ENCODE measurements around the gene TFIP11.

Gene TFIP11

GRCh38 chr22:26513838-26514237 lies 1.6 kb upstream of the TFIP11 start:
- Histone ChIP-seq H3K36me3 (replicated peaks) (peaks cover 22% of the 10 kb centered on the region), H3K4me3 (peak overlapping the region; percentile 97), H3K27me3 (ENCODE audit: low read depth) (no peaks in the 10 kb centered on the region), H3K4me1 (peaks cover 16% of the 10 kb centered on the region), H3K9me3 (no peaks in the 10 kb centered on the region)
- no peak for DNase-seq (ENCODE audit: low spot score in 2 of 2)
- in situ Hi-C loops (cut with MboI; ENCODE audit: low sequenced_read_pairs): no loop called here

DNA sequence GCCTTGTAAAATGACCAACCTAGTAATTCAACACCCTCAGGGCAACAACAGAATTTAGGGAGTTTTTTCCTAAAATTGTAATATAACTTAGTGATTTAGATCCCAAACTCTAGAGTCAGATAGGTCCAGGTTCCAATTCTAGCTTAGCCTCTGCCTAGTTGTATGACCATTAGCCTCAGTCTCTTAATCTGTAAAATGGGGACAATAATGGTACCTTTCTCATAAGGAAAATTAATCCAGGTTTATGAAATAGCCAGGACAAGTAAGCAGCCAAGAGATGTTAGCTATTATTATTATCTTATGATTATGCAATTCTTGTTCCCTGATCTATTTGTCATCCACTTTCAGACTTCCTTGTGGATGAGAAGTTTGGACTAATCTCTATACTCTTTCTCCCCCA lies 4.1 kb downstream of the TFIP11 start:
- Histone ChIP-seq H3K4me3 (no peak overlapping the region), H3K36me3 (replicated peaks) (peaks cover 67% of the 10 kb centered on the region), H3K9me3 (no peaks in the 10 kb centered on the region), H3K4me1 (peaks cover 11% of the 10 kb centered on the region), H3K27me3 (ENCODE audit: low read depth) (no peaks in the 10 kb centered on the region)
- DNase-seq (ENCODE audit: low spot score in 2 of 2): no peak
- in situ Hi-C loops (cut with MboI; ENCODE audit: low sequenced_read_pairs): no loop called here

DNA sequence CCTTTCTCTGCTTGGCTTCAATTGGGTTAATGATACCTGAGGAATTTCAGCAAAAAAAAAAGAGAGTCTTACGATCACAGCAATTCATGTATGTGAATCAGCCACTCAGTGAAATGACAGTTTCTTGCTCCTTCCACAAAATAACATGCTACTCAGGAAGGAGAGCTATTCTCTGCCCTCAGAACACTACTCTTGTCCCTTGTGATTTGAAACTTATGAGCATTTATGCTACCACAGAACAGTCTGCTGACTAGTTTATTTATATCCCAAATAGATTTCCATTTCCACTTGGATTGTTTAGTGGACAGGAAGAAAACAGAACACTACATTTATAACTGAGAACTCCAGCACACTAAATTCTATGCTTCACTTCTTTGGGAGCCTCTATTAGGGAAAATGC lies 8.5 kb downstream of the TFIP11 start:
- in situ Hi-C loops (cut with MboI; ENCODE audit: low sequenced_read_pairs): no loop called here
- no peak overlapping the region for H3K4me3 ChIP-seq
- peaks cover 74% of the 10 kb centered on the region for H3K36me3 ChIP-seq (replicated peaks)
- no peak for DNase-seq (ENCODE audit: low spot score in 2 of 2)
- H3K27me3 ChIP-seq (ENCODE audit: low read depth): no peaks in the 10 kb centered on the region
- no peaks in the 10 kb centered on the region for H3K4me1 ChIP-seq
- H3K9me3 ChIP-seq: no peaks in the 10 kb centered on the region

DNA sequence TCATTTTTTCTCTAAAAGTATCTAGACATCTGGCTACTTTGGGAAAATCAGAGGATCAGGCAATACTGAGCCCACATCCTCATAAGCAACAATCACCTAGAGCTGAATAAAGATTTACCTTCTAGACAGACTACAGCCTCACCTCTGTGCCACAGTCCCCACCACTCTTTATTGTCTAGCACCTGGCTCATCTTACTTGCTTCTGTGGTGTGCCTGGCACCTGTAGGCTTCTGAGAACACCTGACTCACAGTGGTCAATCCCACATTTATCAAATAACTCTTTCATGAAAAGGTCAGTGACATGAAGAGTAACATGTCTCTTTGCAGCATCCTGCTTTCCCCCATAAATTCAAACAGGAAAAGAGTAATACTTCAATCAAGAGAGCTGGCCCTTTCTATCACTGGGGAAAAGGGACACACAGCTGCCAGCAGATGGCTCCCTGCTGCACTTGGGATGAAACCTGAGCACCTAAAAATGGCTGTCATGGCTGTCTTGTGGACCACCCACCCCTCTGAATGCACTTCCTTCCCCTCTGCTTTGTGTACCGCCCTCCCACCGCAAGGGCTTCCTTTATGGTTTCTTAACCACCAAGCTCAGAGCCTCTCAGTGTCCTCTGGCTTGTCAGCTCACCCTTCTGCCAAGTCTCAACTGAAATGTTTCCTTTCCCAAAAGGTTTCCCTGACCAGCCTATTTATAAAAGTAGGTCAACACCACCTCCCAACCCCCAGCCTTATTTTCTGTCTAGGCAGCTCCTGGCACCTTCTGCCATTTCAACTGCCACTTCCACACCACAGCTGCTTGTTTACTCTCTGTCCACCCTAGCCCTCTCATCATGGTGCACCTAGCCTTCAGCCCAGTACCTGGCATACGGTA lies 9.3 kb downstream of the TFIP11 start:
- Histone ChIP-seq H3K27me3 (ENCODE audit: low read depth) (no peaks in the 10 kb centered on the region), H3K36me3 (replicated peaks) (peaks cover 74% of the 10 kb centered on the region), H3K9me3 (no peaks in the 10 kb centered on the region), H3K4me3 (no peak overlapping the region), H3K4me1 (no peaks in the 10 kb centered on the region)
- DNase-seq (ENCODE audit: low spot score in 2 of 2): peak in 1 of 2 experiments; percentile 53
- in situ Hi-C loops (cut with MboI; ENCODE audit: low sequenced_read_pairs): no loop called here

GRCh38 chr22:26501996-26502395 lies 10.3 kb downstream of the TFIP11 start:
- DNase-seq (ENCODE audit: low spot score in 2 of 2): no peak
- in situ Hi-C loops (cut with MboI; ENCODE audit: low sequenced_read_pairs): no loop called here
- peaks cover 74% of the 10 kb centered on the region for H3K36me3 ChIP-seq (replicated peaks)

GRCh38 chr22:26499188-26499703 lies 13.0 kb downstream of the TFIP11 start:
- Histone ChIP-seq H3K27me3 (ENCODE audit: low read depth) (no peaks in the 10 kb centered on the region), H3K36me3 (replicated peaks) (peaks cover 72% of the 10 kb centered on the region), H3K4me3 (no peak overlapping the region), H3K4me1 (no peaks in the 10 kb centered on the region), H3K9me3 (no peaks in the 10 kb centered on the region)
- in situ Hi-C loops (cut with MboI; ENCODE audit: low sequenced_read_pairs): no loop called here
- no peak for DNase-seq (ENCODE audit: low spot score in 2 of 2)

More at GRCh38 chr22:26501996-26502395, 10.3 kb downstream of the TFIP11 start:
- Histone ChIP-seq H3K4me1 (no peaks in the 10 kb centered on the region), H3K9me3 (no peaks in the 10 kb centered on the region), H3K27me3 (ENCODE audit: low read depth) (no peaks in the 10 kb centered on the region), H3K4me3 (no peak overlapping the region)

- DNase-seq (ENCODE audit: low spot score in 2 of 2): no peak
- in situ Hi-C loops (cut with MboI; ENCODE audit: low sequenced_read_pairs): no loop called here
- no peak overlapping the region for H3K4me3 ChIP-seq
- no peaks in the 10 kb centered on the region for H3K27me3 ChIP-seq (ENCODE audit: low read depth)
- H3K9me3 ChIP-seq: no peaks in the 10 kb centered on the region
- peaks cover 76% of the 10 kb centered on the region for H3K36me3 ChIP-seq (replicated peaks)
- H3K4me1 ChIP-seq: no peaks in the 10 kb centered on the region
Observed at GRCh38 chr22:26496456-26496855, 15.8 kb downstream of the TFIP11 start.

DNA sequence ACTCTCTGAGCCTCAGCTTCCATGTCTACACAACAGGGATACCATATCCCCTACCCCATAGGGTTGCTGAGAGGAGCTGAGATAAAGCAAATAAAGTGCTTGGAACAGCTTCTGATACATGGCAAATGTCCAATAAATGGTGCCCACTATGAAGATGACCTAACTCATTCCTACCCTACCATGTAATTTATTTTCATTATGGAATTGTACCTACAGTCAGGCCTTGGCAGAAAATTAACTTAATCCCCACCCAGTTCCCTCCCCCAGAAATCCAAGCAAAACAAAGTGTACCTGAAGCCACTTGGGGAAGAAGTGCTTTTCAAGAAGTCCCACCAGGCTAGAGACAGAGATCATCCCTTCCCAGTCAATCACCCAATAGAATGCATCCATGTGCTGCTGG lies 17.8 kb downstream of the TFIP11 start:
- no peaks in the 10 kb centered on the region for H3K9me3 ChIP-seq
- no peak for DNase-seq (ENCODE audit: low spot score in 2 of 2)
- no peaks in the 10 kb centered on the region for H3K4me1 ChIP-seq
- H3K27me3 ChIP-seq (ENCODE audit: low read depth): no peaks in the 10 kb centered on the region
- in situ Hi-C loops (cut with MboI; ENCODE audit: low sequenced_read_pairs): no loop called here
- peaks cover 81% of the 10 kb centered on the region for H3K36me3 ChIP-seq (replicated peaks)
- no peak overlapping the region for H3K4me3 ChIP-seq

- H3K4me3 ChIP-seq: no peak overlapping the region
- no peaks in the 10 kb centered on the region for H3K27me3 ChIP-seq (ENCODE audit: low read depth)
- peaks cover 81% of the 10 kb centered on the region for H3K36me3 ChIP-seq (replicated peaks)
- in situ Hi-C loops (cut with MboI; ENCODE audit: low sequenced_read_pairs): no loop called here
- no peak for DNase-seq (ENCODE audit: low spot score in 2 of 2)
- H3K4me1 ChIP-seq: no peaks in the 10 kb centered on the region
- H3K9me3 ChIP-seq: no peaks in the 10 kb centered on the region
Observed at GRCh38 chr22:26492220-26492619, 20.1 kb downstream of the TFIP11 start.

DNA sequence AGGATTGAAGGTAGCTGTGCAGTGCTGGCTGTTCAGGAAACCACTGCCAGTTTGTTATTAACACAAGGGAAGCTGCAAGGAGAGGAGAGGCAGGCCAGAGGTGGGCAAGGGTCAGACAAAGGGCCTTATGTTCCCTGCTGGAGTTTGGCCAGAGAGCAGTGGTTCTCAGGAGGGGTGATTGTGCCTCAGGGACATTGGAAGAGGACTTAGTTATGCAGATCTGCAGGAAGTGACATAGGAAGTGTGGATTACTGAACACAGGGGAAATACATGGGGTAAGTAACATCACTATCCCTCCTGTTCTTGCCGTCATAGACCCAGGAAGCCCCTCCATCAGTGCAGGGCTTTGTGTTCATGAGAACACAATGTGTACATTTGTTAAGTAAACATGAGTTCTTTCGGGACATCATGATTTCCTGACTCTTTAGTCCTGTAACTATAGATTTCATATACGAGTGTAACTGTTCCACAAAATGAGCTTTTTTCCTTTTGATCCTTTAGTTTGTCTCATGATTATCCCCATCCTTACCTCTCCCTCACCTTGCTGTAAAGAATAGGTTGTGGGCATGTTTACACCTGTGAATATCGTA lies 22.7 kb downstream of the TFIP11 start:
- H3K36me3 ChIP-seq (replicated peaks): peaks cover 64% of the 10 kb centered on the region
- H3K27me3 ChIP-seq (ENCODE audit: low read depth): no peaks in the 10 kb centered on the region
- peaks cover 7% of the 10 kb centered on the region for H3K4me1 ChIP-seq
- no peak for DNase-seq (ENCODE audit: low spot score in 2 of 2)
- in situ Hi-C loops (cut with MboI; ENCODE audit: low sequenced_read_pairs): no loop called here
- H3K9me3 ChIP-seq: no peaks in the 10 kb centered on the region
- H3K4me3 ChIP-seq: no peak overlapping the region

DNA sequence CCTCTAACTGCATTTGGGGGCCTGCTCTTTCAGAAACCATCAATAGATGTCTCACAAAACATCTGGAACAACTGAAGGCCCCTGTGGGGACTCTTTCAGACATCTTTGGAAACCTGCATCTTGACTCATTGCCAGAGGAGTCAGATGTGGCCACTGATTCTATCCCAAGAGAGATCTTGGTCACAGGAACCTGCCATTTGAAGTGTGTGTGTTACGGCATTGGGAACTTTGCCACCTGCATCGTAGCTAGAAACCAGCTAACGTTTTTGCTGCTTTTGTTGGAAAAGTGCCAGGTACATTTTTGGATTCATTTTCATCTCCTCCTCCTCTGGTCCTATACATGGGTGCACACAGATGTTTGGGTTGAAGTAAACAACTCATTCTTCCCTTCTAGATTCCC lies 24.3 kb downstream of the TFIP11 start:
- peaks cover 54% of the 10 kb centered on the region for H3K36me3 ChIP-seq (replicated peaks)
- peaks cover 10% of the 10 kb centered on the region for H3K4me1 ChIP-seq
- DNase-seq (ENCODE audit: low spot score in 2 of 2): no peak
- H3K27me3 ChIP-seq (ENCODE audit: low read depth): no peaks in the 10 kb centered on the region
- in situ Hi-C loops (cut with MboI; ENCODE audit: low sequenced_read_pairs): no loop called here
- H3K9me3 ChIP-seq: no peaks in the 10 kb centered on the region
- no peak overlapping the region for H3K4me3 ChIP-seq

GRCh38 chr22:26486394-26486793 lies 25.9 kb downstream of the TFIP11 start:
- DNase-seq (ENCODE audit: low spot score in 2 of 2): no peak
- peaks cover 43% of the 10 kb centered on the region for H3K36me3 ChIP-seq (replicated peaks)
- H3K4me1 ChIP-seq: peaks cover 26% of the 10 kb centered on the region
- no peaks in the 10 kb centered on the region for H3K27me3 ChIP-seq (ENCODE audit: low read depth)
- in situ Hi-C loops (cut with MboI; ENCODE audit: low sequenced_read_pairs): no loop called here
- no peaks in the 10 kb centered on the region for H3K9me3 ChIP-seq
- no peak overlapping the region for H3K4me3 ChIP-seq

DNA sequence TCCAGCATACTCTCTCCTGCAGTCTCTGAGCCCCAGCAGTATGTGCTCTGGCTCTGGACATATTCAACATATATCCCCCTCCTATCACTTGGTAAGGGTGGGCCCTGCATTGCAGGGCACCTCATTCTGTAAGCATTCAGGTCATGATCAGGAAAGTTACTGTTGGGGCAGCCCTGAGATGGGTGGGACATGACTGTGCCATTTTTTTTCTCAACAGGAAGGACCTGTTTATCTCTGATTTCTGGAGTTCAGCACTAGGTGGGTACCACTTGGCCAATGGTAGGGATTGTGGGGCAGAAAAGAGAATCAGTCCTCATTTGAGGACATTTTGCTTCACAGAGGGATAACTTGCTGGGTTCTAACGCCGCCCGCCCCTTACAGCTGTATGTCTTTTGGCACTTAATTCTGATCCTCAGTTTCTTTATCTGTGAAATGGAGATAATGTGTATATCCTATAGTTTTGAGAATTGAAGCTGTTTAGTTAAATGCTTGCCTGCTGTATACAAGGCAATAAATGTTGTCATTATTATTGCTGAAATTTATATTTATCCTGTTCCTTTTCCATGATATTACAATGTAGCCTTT lies 26.4 kb downstream of the TFIP11 start:
- H3K4me1 ChIP-seq: peaks cover 31% of the 10 kb centered on the region
- no peaks in the 10 kb centered on the region for H3K27me3 ChIP-seq (ENCODE audit: low read depth)
- H3K4me3 ChIP-seq: no peak overlapping the region
- DNase-seq (ENCODE audit: low spot score in 2 of 2): no peak
- H3K36me3 ChIP-seq (replicated peaks): peaks cover 41% of the 10 kb centered on the region
- no peaks in the 10 kb centered on the region for H3K9me3 ChIP-seq
- in situ Hi-C loops (cut with MboI; ENCODE audit: low sequenced_read_pairs): no loop called here

GRCh38 chr22:26485013-26485412 lies 27.3 kb downstream of the TFIP11 start:
- peaks cover 38% of the 10 kb centered on the region for H3K36me3 ChIP-seq (replicated peaks)

More at GRCh38 chr22:26485013-26485412, 27.3 kb downstream of the TFIP11 start:
- Histone ChIP-seq H3K27me3 (ENCODE audit: low read depth) (no peaks in the 10 kb centered on the region), H3K4me3 (peak overlapping the region; percentile 98), H3K4me1 (peaks cover 38% of the 10 kb centered on the region), H3K9me3 (no peaks in the 10 kb centered on the region)
- in situ Hi-C loops (cut with MboI; ENCODE audit: low sequenced_read_pairs): no loop called here
- no peak for DNase-seq (ENCODE audit: low spot score in 2 of 2)
